Parietal lobe (tissue), 1 donor: ENCODE data around the gene KRTAP4-7. TPM values are rescaled to one million over a fixed set of nuclear protein-coding genes. Genes with fewer than 3 reads are reported as not detected.

Experiments used
- total RNA-seq: library from RNA; depleted of rRNA; stranded (reverse); fragments of >200 nt; gene quantifications from one replicate; pipeline ENCODE4 v1.2.3, GENCODE V29; 2014

Gene KRTAP4-7
- total RNA-seq = not detected

GRCh38 chr17:41084100-41084856 is at the start of gene KRTAP4-7:
KRTAP4-7 (plus strand) TSS chr17:41084150; CDS start chr17:41084207, 57 bp downstream.

GRCh38 chr17:41034346-41034935 is 49.5 kb upstream of the KRTAP4-7 start, which contains the start of gene KRTAP1-3:
KRTAP1-3 (minus strand) TSS chr17:41034874; CDS start chr17:41034821, 53 bp downstream.

GRCh38 chr17:41040783-41041571 is 43.0 kb upstream of the KRTAP4-7 start, which contains the start of gene KRTAP1-1:
KRTAP1-1 (minus strand) TSS chr17:41041450; CDS start chr17:41041397, 53 bp downstream.

DNA sequence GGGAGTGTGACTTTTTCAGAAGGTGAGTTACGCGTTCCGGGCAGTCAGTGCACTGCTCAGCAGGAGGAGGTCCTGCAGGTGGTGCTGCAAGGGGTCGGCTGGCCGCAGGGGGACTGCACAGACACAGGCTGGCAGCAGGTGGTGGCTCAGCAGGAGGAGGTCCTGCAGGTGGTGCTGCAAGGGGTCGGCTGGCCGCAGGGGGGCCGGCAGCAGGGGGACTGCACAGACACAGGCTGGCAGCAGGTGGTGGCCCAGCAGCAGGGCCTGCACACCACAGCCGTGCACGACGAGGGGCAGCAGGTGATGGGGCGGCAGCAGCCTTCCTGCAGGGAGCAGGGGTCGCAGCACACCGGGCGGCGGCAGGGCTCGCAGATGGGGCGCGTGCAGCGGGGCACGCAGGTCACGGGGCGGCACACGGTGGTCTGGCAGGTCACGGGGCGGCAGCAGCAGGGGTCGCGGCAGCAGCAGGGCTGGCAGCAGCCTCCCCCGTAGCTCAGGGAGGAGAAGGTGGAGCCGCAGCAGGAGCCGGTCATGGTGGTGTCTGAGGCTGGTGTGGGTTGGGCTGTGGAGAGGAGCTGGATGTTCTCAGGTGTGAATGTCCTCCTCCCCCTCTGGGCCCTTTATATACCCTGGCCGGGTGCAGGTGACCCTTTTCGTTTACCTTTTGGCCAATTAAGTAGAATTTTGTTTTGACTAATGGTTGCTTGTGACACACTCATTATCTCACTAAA is 37.0 kb upstream of the KRTAP4-7 start, which contains the start of gene KRTAP2-1:
Gene KRTAP2-1, minus strand, starts transcription at position 582 of the 731 bp plus-strand sequence. Its CDS starts 49 bp downstream, at position 533.

GRCh38 chr17:41055130-41055529 is 28.8 kb upstream of the KRTAP4-7 start, which contains the start of gene KRTAP2-2:
KRTAP2-2 (minus strand) TSS chr17:41055230; CDS start chr17:41055211, 19 bp downstream.

DNA sequence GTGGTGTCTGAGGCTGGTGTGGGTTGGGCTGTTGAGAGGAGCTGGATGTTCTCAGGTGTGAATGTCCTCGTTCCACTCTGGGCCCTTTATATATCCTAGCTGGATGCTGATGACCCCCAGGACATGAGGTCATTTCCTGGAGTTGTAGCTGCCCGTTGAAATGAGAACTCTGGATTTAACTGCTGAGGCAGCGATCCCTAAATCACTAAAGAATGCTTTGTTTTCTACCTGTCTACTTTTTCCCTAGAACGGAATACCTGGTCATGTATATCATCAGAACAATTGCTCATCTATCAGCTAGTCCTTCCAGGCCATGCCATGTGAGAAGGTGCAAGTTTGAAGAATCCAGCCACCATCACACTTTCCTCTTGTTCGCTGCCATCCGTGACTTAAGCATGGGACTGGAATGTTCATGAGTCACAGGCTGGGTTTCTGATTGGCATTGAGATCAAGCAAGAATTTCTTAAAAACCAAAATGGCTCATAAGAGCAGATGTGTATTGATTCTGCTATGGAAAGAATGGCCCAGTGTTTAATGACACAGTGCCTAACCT is 23.8 kb upstream of the KRTAP4-7 start, which contains the start of gene KRTAP2-3:
Gene KRTAP2-3, minus strand, starts transcription at position 63 of the 553 bp plus-strand sequence. CDS start 64 bp downstream, outside the sequence.

DNA sequence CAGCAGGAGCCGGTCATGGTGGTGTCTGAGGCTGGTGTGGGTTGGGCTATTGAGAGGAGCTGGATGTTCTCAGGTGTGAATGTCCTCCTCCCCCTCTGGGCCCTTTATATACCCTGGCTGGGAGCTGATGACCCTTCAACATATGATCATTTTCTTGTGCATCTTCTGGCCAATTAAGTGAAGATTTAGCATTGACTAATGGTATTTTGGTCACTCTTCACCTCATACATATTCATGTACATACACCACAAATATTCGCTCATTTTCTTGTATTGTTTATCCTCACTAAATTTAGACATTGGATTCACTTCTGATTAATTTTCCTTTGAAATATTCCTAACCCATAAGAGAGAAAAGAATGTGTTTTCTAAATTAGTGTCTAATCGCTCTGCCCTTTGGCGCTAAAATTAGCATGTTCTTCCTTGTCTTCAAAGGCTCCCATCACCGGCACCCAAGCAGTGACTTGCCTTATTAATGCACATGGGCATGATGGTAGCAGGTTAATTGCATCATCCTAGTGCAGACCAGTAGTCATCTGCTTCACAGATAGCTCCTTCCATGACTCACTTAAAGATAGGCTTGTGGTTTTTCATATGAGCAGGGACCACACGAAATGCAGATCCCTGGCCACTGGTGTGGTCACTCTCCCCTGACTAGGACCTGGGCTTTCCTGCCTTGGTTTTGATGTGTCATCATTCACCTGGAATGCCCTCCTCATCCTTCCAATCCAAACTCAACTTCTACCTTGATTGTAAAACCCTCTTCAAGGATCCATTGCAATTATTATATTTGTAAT is 17.9 kb upstream of the KRTAP4-7 start, which contains the start of gene KRTAP2-4:
Gene KRTAP2-4, minus strand, starts transcription at position 51 of the 796 bp plus-strand sequence. Its CDS starts 34 bp downstream, at position 17.

GRCh38 chr17:41098042-41098441 is 14.1 kb downstream of the KRTAP4-7 start, which contains the start of gene KRTAP4-8:
KRTAP4-8 (minus strand) TSS chr17:41098142; CDS start chr17:41098084, 58 bp downstream.

DNA sequence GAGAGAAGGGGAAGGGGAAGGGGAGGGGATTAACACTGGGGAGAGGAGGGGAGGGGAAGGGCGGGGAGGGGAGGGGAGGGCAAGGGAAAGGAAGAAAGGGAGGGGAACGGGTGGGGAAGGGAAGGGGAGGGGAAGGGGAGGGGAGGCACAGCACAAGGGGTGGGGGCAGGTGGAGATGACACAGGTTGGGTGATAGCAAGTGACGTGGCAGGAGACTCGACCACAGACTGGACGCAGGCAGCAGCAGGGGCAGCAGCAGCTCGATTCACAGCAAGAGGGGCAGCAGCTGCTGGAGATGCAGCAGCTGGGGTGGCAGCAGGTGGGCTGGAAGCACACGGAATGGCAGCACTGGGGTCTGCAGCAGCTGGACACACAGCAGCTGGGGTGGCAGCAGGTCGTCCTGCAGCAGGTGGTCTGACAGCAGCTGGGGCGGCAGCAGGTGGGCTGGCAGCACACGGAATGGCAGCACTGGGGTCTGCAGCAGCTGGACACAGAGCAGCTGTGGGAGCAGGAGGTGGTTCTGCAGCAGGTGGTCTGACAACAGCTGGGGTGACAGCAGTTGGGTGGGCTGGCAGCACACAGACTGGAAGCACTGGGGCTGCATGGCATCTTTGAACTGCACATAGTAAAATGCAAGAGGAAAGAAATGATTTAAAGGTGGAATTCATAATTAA is 17.8 kb downstream of the KRTAP4-7 start, which contains the start of gene KRTAP4-16:
Gene KRTAP4-16, minus strand, starts transcription at position 624 of the 674 bp plus-strand sequence. Its CDS starts 0 bp downstream, at position 624.

DNA sequence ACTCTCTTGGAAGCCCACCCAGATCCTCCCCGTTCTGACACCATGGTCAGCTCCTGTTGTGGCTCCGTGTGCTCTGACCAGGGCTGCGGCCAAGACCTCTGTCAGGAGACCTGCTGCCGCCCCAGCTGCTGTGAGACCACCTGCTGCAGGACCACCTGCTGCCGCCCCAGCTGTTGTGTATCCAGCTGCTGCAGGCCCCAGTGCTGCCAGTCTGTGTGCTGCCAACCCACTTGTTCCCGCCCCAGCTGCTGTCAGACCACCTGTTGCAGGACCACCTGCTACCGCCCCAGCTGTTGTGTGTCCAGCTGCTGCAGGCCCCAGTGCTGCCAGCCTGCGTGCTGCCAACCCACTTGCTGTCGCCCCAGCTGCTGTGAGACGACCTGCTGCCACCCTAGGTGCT is 21.4 kb downstream of the KRTAP4-7 start, which contains the start of gene KRTAP4-9:
Gene KRTAP4-9, plus strand, starts transcription at position 43 of the 400 bp plus-strand sequence. Its CDS starts 0 bp downstream, at position 43.

DNA sequence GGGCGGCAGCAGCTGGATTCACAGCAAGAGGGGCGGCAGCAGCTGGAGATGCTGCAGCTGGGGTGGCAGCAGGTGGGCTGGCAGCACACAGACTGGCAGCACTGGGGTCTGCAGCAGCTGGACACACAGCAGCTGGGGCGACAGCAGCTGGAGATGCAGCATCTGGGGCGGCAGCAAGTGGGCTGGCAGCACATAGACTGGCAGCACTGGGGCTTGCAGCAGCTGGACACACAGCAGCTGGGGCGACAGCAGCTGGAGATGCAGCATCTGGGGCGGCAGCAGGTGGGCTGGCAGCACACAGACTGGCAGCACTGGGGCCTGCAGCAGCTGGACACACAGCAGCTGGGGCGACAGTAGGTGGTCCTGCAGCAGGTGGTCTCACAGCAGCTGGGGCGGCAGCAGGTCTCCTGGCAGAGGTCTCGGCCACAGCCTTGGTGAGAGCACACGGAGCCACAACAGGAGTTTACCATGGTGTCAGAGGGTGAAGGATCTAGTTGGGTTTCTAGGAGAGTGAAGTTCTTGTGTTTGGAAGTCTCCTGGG is 34.0 kb downstream of the KRTAP4-7 start, which contains the start of gene KRTAP4-11:
Gene KRTAP4-11, minus strand, starts transcription at position 528 of the 541 bp plus-strand sequence. Its CDS starts 58 bp downstream, at position 470.

GRCh38 chr17:41123991-41124371 is 40.0 kb downstream of the KRTAP4-7 start, which contains the start of gene KRTAP4-12:
KRTAP4-12 (minus strand) TSS chr17:41124182; CDS start chr17:41124122, 60 bp downstream.

Other genes starting within 250 kb of the KRTAP4-7 start
- not detected for gene KRT12, start 216.9 kb upstream of the KRTAP4-7 start, total RNA-seq
- not detected for gene KRT20, start 198.9 kb upstream of the KRTAP4-7 start, total RNA-seq
- not detected for gene KRT23, start 146.5 kb upstream of the KRTAP4-7 start, total RNA-seq
- not detected for gene KRT39, start 117.2 kb upstream of the KRTAP4-7 start, total RNA-seq
- gene KRT40, start 99.8 kb upstream of the KRTAP4-7 start, total RNA-seq = not detected
- not detected for gene KRTAP3-3, start 90.0 kb upstream of the KRTAP4-7 start, total RNA-seq
- not detected for gene KRTAP3-2, start 84.2 kb upstream of the KRTAP4-7 start, total RNA-seq
- gene KRTAP3-1, start 75.0 kb upstream of the KRTAP4-7 start, total RNA-seq = not detected
- not detected for gene KRTAP1-5, start 56.9 kb upstream of the KRTAP4-7 start, total RNA-seq
- gene KRTAP1-4, start 54.0 kb upstream of the KRTAP4-7 start, total RNA-seq = not detected
- gene KRTAP1-3, start 49.3 kb upstream of the KRTAP4-7 start, total RNA-seq = not detected
- gene KRTAP1-1, start 42.7 kb upstream of the KRTAP4-7 start, total RNA-seq = not detected
- gene KRTAP2-1, start 36.8 kb upstream of the KRTAP4-7 start, total RNA-seq = not detected
- gene KRTAP2-2, start 28.9 kb upstream of the KRTAP4-7 start, total RNA-seq = not detected
- not detected for gene KRTAP2-3, start 24.0 kb upstream of the KRTAP4-7 start, total RNA-seq
- not detected for gene KRTAP2-4, start 18.3 kb upstream of the KRTAP4-7 start, total RNA-seq
- gene KRTAP4-8, start 14.0 kb downstream of the KRTAP4-7 start, total RNA-seq = not detected
- not detected for gene KRTAP4-16, start 18.1 kb downstream of the KRTAP4-7 start, total RNA-seq
- not detected for gene KRTAP4-9, start 21.2 kb downstream of the KRTAP4-7 start, total RNA-seq
- not detected for gene KRTAP4-11, start 34.2 kb downstream of the KRTAP4-7 start, total RNA-seq
- not detected for gene KRTAP4-12, start 40.0 kb downstream of the KRTAP4-7 start, total RNA-seq
- not detected for gene KRTAP4-6, start 56.4 kb downstream of the KRTAP4-7 start, total RNA-seq
- gene KRTAP4-5, start 65.7 kb downstream of the KRTAP4-7 start, total RNA-seq = not detected
- gene KRTAP4-4, start 76.6 kb downstream of the KRTAP4-7 start, total RNA-seq = not detected
- not detected for gene KRTAP4-3, start 84.1 kb downstream of the KRTAP4-7 start, total RNA-seq
- not detected for gene KRTAP4-2, start 94.1 kb downstream of the KRTAP4-7 start, total RNA-seq
- not detected for gene KRTAP4-1, start 100.8 kb downstream of the KRTAP4-7 start, total RNA-seq
- gene KRTAP9-1, start 105.7 kb downstream of the KRTAP4-7 start, total RNA-seq = not detected
- not detected for gene KRTAP9-2, start 142.5 kb downstream of the KRTAP4-7 start, total RNA-seq
- gene KRTAP9-3, start 148.3 kb downstream of the KRTAP4-7 start, total RNA-seq = not detected
- gene KRTAP9-8, start 153.8 kb downstream of the KRTAP4-7 start, total RNA-seq = not detected
- gene KRTAP9-4, start 165.5 kb downstream of the KRTAP4-7 start, total RNA-seq = not detected
- not detected for gene KRTAP9-9, start 171.2 kb downstream of the KRTAP4-7 start, total RNA-seq
- gene KRTAP9-6, start 181.2 kb downstream of the KRTAP4-7 start, total RNA-seq = not detected
- gene KRTAP9-7, start 191.5 kb downstream of the KRTAP4-7 start, total RNA-seq = not detected
- not detected for gene KRTAP29-1, start 218.7 kb downstream of the KRTAP4-7 start, total RNA-seq
- not detected for gene KRTAP16-1, start 225.2 kb downstream of the KRTAP4-7 start, total RNA-seq
- not detected for gene KRTAP17-1, start 231.6 kb downstream of the KRTAP4-7 start, total RNA-seq